Measurements from ENCODE around the gene RLIM. TPM values are rescaled to one million over a fixed set of nuclear protein-coding genes. Genes with fewer than 3 reads are reported as not detected.

Gene RLIM
- polyA plus RNA-seq, 1 donor: 16.7 TPM

GRCh38 chrX:74536152-74536831 is 78.1 kb downstream of the RLIM start:
- DNase-seq: peak; percentile 89

- DNase-seq: peak; percentile 74
These were observed 78.8 kb downstream of the RLIM start for GRCh38 chrX:74535408-74536151.

Other genes starting within 250 kb of the RLIM start
- gene SLC16A2, start 193.1 kb downstream of the RLIM start, polyA plus RNA-seq (ENCODE audit: insufficient read length): 63.1 TPM

Data from hindlimb muscle (tissue), 1 donor.